Astrocyte (in vitro differentiated cells and primary cell): ENCODE data around the gene ABHD3. TPM values are rescaled to one million over a fixed set of nuclear protein-coding genes. Genes with fewer than 3 reads are reported as not detected.
"Not testable (repeated sequence)": the region's sequence is repeated elsewhere in the genome, so short reads cannot be mapped to it uniquely, and the experiment has no call there.

ENCODE experiments used
- DNase-seq: peaks from one replicate; pipeline ENCODE4 v3.0.0-alpha.2; 2010; ENCODE audit warnings: low read depth
- FAIRE-seq: peaks from 2 replicates; lab custom pipeline; 2011; peaks lifted over from hg19 to GRCh38; lab: Jason Lieb, UNC
- H2AFZ ChIP-seq: 2 replicates; pipeline ENCODE4 v1.6.0; 2012; ENCODE audit warnings: low read depth, low read length, inconsistent platforms
- H3K27ac ChIP-seq: 2 replicates; pipeline ENCODE4 v1.5.1; 2011; ENCODE audit warnings: low read depth, low read length, inconsistent platforms
- H3K27me3 ChIP-seq: 2 replicates; pipeline ENCODE4 v1.6.0; 2011; ENCODE audit warnings: low read length, inconsistent platforms; ENCODE audit not compliant: insufficient read depth
- H3K36me3 ChIP-seq: 2 replicates; pipeline ENCODE4 v1.5.1; 2011; ENCODE audit warnings: low read length, inconsistent platforms; ENCODE audit not compliant: insufficient read depth
- H3K4me1 ChIP-seq: 2 replicates; pipeline ENCODE4 v1.5.1; 2011; ENCODE audit warnings: low read length, inconsistent platforms; ENCODE audit not compliant: insufficient read depth
- H3K4me2 ChIP-seq: 2 replicates; pipeline ENCODE4 v1.6.0; 2012; ENCODE audit warnings: low read length, inconsistent platforms
- H3K4me3 ChIP-seq: 2 replicates; pipeline ENCODE4 v1.5.1; 2011; ENCODE audit warnings: low read depth, mild to moderate bottlenecking, low read length, inconsistent platforms; ENCODE audit not compliant: insufficient read depth
- H3K79me2 ChIP-seq: 2 replicates; pipeline ENCODE4 v1.6.0; 2012; ENCODE audit warnings: mild to moderate bottlenecking, low read length, inconsistent platforms; ENCODE audit not compliant: insufficient read depth
- H3K9ac ChIP-seq: 2 replicates; pipeline ENCODE4 v1.6.0; 2012; ENCODE audit warnings: mild to moderate bottlenecking, low read length, inconsistent platforms
- H3K9me3 ChIP-seq: 2 replicates; pipeline ENCODE4 v1.5.1; 2012; ENCODE audit warnings: low read depth, mild to moderate bottlenecking, low read length, inconsistent platforms; ENCODE audit not compliant: insufficient read depth
- H4K20me1 ChIP-seq: 2 replicates; pipeline ENCODE4 v1.6.0; 2012; ENCODE audit warnings: low read length, inconsistent platforms; ENCODE audit not compliant: insufficient read depth
- H3K27ac Mint-ChIP-seq: one replicate; pipeline ENCODE4 v1.8.0; 2021; ENCODE audit warnings: mild to moderate bottlenecking, mixed read lengths; ENCODE audit not compliant: unreplicated experiment
- H3K27me3 Mint-ChIP-seq: one replicate; pipeline ENCODE4 v1.8.0; 2021; ENCODE audit warnings: low read depth, mixed read lengths; ENCODE audit not compliant: unreplicated experiment
- H3K36me3 Mint-ChIP-seq: one replicate; pipeline ENCODE4 v1.8.0; 2021; ENCODE audit warnings: low read depth, mixed read lengths; ENCODE audit not compliant: unreplicated experiment
- H3K4me1 Mint-ChIP-seq: one replicate; pipeline ENCODE4 v1.8.0; 2021; ENCODE audit warnings: low read depth, mixed read lengths; ENCODE audit not compliant: unreplicated experiment
- H3K4me3 Mint-ChIP-seq: one replicate; pipeline ENCODE4 v1.8.0; 2021; ENCODE audit warnings: mild to moderate bottlenecking, moderate library complexity, mixed read lengths; ENCODE audit not compliant: unreplicated experiment
- H3K9me3 Mint-ChIP-seq: one replicate; pipeline ENCODE4 v1.8.0; 2021; ENCODE audit warnings: mild to moderate bottlenecking, mixed read lengths; ENCODE audit not compliant: unreplicated experiment
- EZH2 ChIP-seq: IDR thresholded peaks from 2 replicates; pipeline ENCODE4 v1.6.1; 2012; ENCODE audit warnings: mild to moderate bottlenecking, low read length, inconsistent platforms; ENCODE audit not compliant: insufficient read depth
- total RNA-seq: library from RNA; stranded (reverse); gene quantifications from 2 replicates; pipeline ENCODE4 v1.2.1, GENCODE V29; 2021
- TF ChIP-seq, protein P1 (sequence below): IDR thresholded peaks from 2 replicates; pipeline ENCODE4 v1.5.1; 2011; ENCODE audit warnings: low read depth, mild to moderate bottlenecking, inconsistent platforms, low read length, moderate library complexity; ENCODE audit not compliant: insufficient read depth

Gene ABHD3
- total RNA-seq, 1 donor from 2014 or later: 5.1 TPM

DNA sequence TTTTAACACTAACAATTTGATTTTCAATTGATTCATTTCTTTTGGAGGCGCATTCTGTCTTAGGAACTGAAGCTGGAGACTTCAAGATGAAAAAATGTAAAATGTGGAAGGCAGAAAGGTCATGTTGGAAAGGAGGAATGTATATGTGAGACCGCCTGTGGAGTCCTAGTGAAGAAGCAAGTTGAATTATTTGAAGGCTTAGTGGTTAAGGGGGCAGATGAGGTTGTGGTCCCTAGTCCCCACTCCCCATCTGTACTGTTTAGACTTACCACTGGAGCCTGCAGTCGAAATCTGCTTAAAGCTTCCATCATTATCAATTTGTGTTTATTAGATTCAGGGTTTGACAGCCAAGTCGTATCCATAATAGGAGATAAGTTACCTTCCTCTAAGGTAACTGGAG is 20.6 kb upstream of the ABHD3 start:
- no peaks in the 10 kb centered on the region for H4K20me1 ChIP-seq
- no peak overlapping the region for H3K4me3 ChIP-seq
- Mint-ChIP-seq H3K36me3 (no peaks in the 10 kb centered on the region), H3K9me3 (no peaks in the 10 kb centered on the region), H3K27ac (no peak overlapping the region), H3K4me3 (no peak overlapping the region), H3K27me3 (no peaks in the 10 kb centered on the region), H3K4me1 (no peaks in the 10 kb centered on the region)
- H3K9ac ChIP-seq: no peak overlapping the region
- no peaks in the 10 kb centered on the region for H3K79me2 ChIP-seq
- no peak overlapping the region for H3K27ac ChIP-seq
- DNase-seq: no peak
- no peak overlapping the region for H3K4me2 ChIP-seq
- no peak for FAIRE-seq
- no peaks in the 10 kb centered on the region for H3K9me3 ChIP-seq
- H3K36me3 ChIP-seq: no peaks in the 10 kb centered on the region
- no peaks in the 10 kb centered on the region for H3K27me3 ChIP-seq
- H2AFZ ChIP-seq: no peak overlapping the region
- no peak for TF ChIP-seq EZH2
- TF ChIP-seq, protein P1, sequence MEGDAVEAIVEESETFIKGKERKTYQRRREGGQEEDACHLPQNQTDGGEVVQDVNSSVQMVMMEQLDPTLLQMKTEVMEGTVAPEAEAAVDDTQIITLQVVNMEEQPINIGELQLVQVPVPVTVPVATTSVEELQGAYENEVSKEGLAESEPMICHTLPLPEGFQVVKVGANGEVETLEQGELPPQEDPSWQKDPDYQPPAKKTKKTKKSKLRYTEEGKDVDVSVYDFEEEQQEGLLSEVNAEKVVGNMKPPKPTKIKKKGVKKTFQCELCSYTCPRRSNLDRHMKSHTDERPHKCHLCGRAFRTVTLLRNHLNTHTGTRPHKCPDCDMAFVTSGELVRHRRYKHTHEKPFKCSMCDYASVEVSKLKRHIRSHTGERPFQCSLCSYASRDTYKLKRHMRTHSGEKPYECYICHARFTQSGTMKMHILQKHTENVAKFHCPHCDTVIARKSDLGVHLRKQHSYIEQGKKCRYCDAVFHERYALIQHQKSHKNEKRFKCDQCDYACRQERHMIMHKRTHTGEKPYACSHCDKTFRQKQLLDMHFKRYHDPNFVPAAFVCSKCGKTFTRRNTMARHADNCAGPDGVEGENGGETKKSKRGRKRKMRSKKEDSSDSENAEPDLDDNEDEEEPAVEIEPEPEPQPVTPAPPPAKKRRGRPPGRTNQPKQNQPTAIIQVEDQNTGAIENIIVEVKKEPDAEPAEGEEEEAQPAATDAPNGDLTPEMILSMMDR: no peak
- no peaks in the 10 kb centered on the region for H3K4me1 ChIP-seq

DNA sequence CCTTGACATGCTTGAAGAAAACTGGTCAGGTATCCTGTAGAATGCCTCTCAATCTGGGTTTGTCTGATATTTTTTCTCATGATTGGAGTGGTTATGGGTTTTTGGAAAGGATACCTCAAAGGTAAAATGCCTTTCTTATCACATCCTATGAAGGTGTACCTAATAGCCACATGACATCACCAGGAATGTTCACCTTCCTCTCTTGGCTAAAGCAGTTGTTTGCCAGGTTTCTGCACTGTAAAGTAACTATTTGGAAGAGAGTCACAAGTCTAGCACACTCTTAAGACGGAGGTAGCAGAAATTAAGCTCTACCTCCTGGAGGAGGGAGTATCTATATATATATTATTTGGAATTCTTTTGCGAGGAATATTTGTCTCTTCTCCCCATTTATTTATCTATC is 18.1 kb upstream of the ABHD3 start:
- H3K36me3 Mint-ChIP-seq: no peaks in the 10 kb centered on the region
- TF ChIP-seq EZH2: no peak
- TF ChIP-seq, protein P1: no peak
- Histone ChIP-seq H3K36me3 (no peaks in the 10 kb centered on the region), H3K4me3 (no peak overlapping the region), H4K20me1 (no peaks in the 10 kb centered on the region), H3K27me3 (no peaks in the 10 kb centered on the region), H2AFZ (no peak overlapping the region), H3K9me3 (no peaks in the 10 kb centered on the region), H3K4me2 (no peak overlapping the region), H3K79me2 (no peaks in the 10 kb centered on the region), H3K27ac (no peak overlapping the region), H3K9ac (no peak overlapping the region), H3K4me1 (no peaks in the 10 kb centered on the region)
- H3K4me1 Mint-ChIP-seq: no peaks in the 10 kb centered on the region
- no peak overlapping the region for H3K4me3 Mint-ChIP-seq
- no peaks in the 10 kb centered on the region for H3K27me3 Mint-ChIP-seq
- no peak overlapping the region for H3K27ac Mint-ChIP-seq
- no peaks in the 10 kb centered on the region for H3K9me3 Mint-ChIP-seq
- FAIRE-seq: no peak
- DNase-seq: no peak

- Histone ChIP-seq H3K9me3 (no peaks in the 10 kb centered on the region), H3K4me2 (no peak overlapping the region), H3K9ac (no peak overlapping the region), H4K20me1 (no peaks in the 10 kb centered on the region), H3K79me2 (no peaks in the 10 kb centered on the region), H2AFZ (no peak overlapping the region), H3K27me3 (no peaks in the 10 kb centered on the region), H3K27ac (no peak overlapping the region), H3K36me3 (no peaks in the 10 kb centered on the region), H3K4me3 (no peak overlapping the region), H3K4me1 (no peaks in the 10 kb centered on the region)
- H3K27me3 Mint-ChIP-seq: peaks cover 4% of the 10 kb centered on the region
- H3K36me3 Mint-ChIP-seq: no peaks in the 10 kb centered on the region
- no peak for TF ChIP-seq EZH2
- TF ChIP-seq, protein P1: no peak
- no peak overlapping the region for H3K27ac Mint-ChIP-seq
- FAIRE-seq (no peak), DNase-seq (no peak)
- H3K9me3 Mint-ChIP-seq: no peaks in the 10 kb centered on the region
- H3K4me1 Mint-ChIP-seq: no peaks in the 10 kb centered on the region
- no peak overlapping the region for H3K4me3 Mint-ChIP-seq
Observed at GRCh38 chr18:21714474-21714873, 9.9 kb upstream of the ABHD3 start.

- H3K4me1 Mint-ChIP-seq: not testable (repeated sequence)
Observed at GRCh38 chr18:21707130-21707529, 2.6 kb upstream of the ABHD3 start.

More at GRCh38 chr18:21707130-21707529, 2.6 kb upstream of the ABHD3 start:
- H3K4me1 ChIP-seq, H3K36me3 Mint-ChIP-seq, H3K9me3 ChIP-seq, DNase-seq, FAIRE-seq, H3K27me3 ChIP-seq, H3K9ac ChIP-seq, H3K4me3 Mint-ChIP-seq, H3K27ac Mint-ChIP-seq, H3K36me3 ChIP-seq, H3K79me2 ChIP-seq, H3K27ac ChIP-seq, H3K4me2 ChIP-seq, H3K27me3 Mint-ChIP-seq, H2AFZ ChIP-seq, H4K20me1 ChIP-seq, H3K9me3 Mint-ChIP-seq, H3K4me3 ChIP-seq: not testable (repeated sequence)
